Stimulated activated naive CD4-positive, alpha-beta T cell treated with Interleukin-2 at 50 U/mL for 16 hours (primary cell): Measurements from ENCODE around the gene EFNB1.

ENCODE experiments used
- DNase-seq: peaks from one replicate; lab custom pipeline; 2025; lab: John Stamatoyannopoulos, UW

The EFNB1 gene

DNA sequence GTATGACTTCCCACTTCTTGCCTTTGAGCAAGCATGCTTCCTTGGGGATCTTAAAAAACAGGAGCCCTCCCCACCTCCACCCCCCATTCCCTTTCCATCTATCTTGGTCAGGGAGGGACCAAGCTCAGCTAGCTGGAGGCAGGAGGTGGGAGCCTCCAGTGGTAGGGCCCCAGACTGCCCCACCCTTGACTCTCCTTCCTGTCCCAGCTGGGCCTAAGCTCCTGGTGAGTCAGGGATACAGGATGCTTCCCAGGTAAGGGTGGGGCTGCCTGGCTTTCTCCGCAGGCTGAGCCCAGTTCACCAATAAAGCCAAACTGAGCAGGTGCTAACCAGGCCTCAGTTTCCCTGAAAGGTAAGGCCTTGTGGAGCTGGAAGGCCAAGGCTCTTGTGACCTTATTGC is 15.2 kb downstream of the EFNB1 start:
- no peak for DNase-seq

- DNase-seq: no peak
Observed at GRCh38 chrX:68844581-68844980, 15.8 kb downstream of the EFNB1 start.

DNA sequence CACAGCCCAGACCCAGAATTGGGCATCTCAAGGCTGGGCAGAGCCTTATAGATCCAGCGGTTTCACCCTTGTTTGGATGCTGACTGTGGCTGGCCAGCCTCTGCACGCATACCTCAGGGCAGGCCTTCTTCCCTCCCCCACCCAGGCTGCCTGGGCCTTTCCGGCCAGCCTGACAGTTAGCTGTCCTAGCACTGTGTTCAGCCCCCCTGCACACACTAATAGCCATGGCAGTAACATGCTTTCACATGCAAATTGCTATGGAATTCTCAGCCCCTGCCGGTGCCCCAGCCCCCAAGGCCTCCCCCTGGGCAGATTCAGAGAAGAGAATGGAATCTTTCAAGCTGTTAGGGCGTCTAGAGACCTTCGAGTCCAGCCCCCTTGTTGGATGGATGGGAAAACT is 17.7 kb downstream of the EFNB1 start:
- no peak for DNase-seq

- no peak for DNase-seq
Observed at GRCh38 chrX:68847172-68847571, 18.4 kb downstream of the EFNB1 start.

DNA sequence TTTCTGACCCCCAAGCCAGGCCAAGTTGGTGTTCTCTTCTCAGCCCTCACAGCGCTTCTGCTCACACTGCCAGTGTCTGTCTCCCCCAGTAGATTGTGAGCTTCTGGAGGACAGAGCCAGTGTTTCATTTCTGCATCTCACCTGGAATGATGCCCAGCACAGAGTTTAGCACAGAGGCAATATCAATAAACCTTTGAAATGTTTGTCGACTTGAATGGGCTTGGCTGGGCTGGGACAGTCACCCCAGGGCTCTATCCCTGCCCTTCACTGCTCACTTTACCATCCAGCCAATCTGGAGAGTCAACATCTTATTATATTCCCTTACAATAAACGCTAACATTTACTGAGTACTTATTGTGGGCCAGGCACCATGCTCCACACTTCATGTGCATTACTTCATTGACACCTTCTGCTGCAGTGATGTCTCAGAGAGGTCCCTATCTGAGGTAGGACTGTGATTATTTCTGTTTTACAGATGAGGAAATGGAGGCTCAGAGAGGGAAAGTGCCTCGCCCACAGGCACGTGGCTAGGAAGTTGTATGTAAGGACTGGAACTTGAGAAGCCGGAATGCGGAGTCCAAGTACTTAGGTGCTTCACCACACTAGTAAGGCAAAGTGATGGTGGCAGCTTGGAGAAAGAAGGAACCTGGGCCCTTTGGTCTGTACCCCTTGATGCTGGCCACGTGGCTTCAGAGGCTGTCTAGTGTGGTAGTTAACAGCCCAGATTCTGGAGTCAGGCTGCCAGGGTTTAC is 19.5 kb downstream of the EFNB1 start:
- DNase-seq: no peak

- DNase-seq: no peak
Observed at GRCh38 chrX:68851082-68851481, 22.3 kb downstream of the EFNB1 start.

DNA sequence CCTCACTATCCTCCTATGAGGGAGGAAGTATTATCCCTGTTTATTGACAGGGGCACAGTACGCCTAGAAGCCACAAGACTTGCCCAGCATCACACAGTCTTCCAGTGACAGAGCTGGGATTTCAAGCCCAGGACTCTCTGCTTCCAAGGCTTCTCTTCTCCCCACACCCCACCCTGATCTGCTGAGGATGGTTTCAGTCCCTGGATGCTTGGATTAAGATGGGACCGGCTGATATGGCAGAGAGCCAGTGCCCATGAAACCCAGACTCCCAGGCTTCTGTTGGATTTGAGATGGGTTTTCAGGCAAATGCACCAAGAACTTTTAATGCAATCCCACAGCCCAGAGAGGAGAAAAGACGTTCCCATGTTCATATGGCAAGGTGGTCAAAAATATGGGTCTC is 23.2 kb downstream of the EFNB1 start:
- DNase-seq: no peak

- DNase-seq: no peak
Observed at GRCh38 chrX:68853665-68854251, 24.9 kb downstream of the EFNB1 start.

DNA sequence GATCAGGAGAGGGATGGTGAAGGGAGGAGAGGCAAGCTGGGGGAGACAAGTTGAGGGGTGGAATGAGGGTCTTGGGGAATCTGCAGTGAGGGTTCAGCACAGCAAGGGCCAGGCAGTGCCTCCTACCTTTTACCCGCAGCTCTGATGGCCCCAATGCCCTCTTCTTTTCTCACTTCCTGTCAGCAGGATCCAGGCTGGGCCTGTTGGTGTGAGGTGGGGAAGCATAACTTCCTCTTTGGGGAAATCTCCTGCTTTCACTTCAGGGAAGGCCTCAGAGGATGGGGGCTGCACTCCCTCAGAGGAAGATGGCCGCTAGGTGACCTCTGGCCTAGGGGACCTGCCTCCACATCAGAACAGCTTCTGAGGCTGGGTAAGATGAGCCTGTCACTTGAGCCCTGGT is 36.5 kb downstream of the EFNB1 start:
- no peak for DNase-seq

GRCh38 chrX:68865926-68866325 is 37.1 kb downstream of the EFNB1 start:
- no peak for DNase-seq

GRCh38 chrX:68867458-68868112 is 38.8 kb downstream of the EFNB1 start:
- DNase-seq: no peak

DNA sequence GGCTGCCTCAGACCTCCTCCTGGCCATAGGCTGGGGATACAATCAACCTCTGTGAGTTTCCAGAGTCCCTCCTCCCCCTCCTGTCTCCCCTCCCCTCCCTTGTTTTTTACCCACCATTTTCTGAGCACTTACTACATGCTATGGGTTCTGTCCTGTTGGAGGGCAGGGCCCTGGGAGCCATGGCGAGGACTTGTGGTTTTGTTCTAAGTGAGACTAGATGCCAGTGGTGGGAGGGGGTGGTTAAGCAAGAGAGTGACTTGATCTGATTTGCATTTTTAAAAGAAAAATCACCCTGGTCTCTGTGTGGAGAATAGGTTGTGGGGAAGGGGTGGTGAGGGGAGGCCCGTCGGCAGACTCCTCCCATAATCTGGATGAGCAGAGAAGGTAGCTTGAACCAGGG is 39.5 kb downstream of the EFNB1 start:
- DNase-seq: no peak

DNA sequence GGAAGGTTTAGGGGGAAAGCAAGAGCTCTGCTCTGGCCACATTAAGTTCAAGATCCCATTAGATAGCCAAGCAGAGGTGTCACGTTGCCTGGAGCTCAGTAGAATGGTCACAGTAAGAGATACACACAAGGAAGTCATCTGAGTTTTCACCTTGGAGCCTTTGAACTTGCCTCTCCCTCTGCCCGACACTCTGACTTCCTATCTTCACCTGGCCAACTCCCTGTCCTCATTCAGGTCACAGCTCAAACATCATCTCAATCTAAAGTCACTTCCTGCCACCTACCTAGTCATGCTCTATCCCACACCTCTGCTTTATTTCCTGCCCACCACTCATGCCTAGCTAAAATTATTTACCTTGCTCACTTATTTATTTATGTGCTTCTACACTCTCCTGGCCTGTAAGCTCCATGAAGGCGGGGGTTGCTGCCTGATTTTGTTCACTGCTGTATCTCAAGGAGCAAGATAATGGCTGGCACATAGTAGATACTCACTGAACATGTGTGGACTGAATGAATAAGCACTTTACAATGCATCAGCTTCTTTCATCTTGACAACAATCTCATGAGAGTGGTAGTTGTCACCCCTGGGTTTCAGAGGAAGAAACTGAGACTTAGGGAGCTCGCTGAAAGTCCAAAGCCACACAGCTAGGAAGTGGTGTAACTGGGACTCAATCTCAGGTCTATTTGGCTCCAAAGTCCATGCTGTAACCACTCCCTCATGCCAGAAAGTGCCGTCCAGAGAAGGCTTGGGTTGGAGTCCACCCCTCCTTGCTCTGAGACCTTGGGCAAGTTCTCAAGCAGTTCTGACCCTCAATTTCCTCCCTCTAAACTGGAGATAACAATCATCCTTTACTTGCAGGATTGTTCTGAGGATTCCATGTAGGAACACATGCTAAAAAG is 40.3 kb downstream of the EFNB1 start:
- no peak for DNase-seq

DNA sequence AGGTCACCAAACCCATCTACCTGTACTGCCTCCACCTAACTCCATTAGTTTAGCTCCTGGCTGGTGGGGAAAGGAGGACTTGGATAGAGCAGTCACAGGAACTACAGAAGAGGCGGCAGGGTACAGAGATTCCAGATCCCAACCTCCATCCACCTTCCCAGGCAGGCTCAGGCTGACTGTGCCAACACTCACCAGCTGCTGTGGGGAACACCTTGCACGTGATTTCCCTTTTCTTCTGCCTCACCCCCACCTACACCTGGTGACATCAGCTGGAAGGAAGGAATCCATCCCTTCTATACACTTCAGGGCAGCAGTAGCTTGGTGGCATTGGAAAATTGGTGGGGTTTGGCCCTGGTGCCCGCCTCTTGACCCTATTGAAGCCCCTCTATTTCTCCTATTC is 41.5 kb downstream of the EFNB1 start:
- DNase-seq: no peak

GRCh38 chrX:68872171-68872570 is 43.4 kb downstream of the EFNB1 start:
- DNase-seq: no peak

GRCh38 chrX:68874076-68874475 is 45.3 kb downstream of the EFNB1 start:
- no peak for DNase-seq

DNA sequence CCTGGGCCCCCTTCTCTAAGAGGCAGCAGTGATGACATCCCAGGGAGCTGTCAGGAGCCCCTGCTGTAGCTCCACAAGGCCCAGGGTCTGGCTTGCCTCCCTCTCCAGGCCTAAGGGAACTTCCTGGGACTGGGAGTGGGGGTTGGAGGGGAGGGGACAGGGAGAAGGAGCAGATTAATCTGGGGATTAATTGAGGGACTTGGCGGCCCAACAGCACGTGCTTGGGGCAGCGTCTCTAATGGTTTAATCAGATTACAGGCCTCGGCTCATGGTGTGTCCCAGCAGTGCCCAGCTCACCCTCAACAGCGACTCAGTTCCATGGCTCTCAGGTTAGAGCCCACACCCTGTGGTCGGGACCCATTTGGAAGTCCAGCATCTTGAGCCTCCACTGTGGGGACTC is 47.9 kb downstream of the EFNB1 start:
- no peak for DNase-seq

DNA sequence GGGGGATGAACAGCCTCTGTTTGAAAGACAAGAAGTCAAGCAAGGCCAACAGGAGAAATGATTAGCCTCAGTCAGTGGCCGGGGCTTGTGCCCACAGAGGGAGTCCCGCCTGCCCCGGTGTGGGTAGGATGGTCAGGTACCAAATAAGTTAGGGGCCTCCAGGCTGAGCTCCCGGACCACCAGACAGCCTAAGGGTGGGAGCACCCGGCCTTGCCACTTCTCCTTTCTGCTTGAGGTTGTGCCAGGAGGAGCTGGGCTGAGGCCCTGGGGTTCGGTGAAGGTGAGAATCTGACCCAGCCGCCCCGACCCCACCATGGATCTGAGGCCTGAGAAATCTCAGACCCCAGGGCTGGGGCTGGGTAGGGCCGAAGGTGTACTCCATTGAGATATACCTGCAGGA is 48.8 kb downstream of the EFNB1 start:
- no peak for DNase-seq

DNA sequence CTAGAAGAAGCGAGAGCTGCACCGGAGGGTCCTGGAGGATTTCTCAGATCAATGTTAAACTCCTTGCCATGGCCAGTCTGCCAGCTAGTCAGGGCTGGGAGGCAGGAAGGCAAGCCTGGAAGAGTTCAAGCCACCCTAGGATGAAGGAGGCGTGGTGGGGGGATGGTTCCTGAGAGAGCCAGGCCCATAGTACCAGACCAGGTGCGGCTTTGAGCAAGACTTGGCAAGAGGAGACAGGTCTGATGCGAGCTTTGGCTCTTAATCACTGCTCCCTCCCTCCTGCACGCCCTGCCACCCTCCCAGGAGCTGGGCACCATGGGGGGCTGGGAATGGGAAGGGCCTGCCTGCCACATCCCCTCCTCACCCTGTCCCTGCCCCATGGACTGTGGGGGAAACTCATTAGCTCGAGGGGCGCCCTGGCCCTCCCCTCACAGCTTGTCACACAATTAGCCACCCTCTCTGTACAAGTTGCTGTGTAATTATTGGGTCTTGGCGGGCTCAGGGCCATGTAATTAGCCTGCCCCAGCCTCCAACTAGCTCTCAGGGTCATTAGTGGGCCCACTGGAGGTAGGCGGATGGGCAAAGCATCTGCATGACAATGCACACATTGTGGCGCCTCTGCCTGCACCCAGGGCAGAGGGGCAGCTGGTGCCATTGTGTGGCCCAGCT is 50.3 kb downstream of the EFNB1 start:
- DNase-seq: no peak

DNA sequence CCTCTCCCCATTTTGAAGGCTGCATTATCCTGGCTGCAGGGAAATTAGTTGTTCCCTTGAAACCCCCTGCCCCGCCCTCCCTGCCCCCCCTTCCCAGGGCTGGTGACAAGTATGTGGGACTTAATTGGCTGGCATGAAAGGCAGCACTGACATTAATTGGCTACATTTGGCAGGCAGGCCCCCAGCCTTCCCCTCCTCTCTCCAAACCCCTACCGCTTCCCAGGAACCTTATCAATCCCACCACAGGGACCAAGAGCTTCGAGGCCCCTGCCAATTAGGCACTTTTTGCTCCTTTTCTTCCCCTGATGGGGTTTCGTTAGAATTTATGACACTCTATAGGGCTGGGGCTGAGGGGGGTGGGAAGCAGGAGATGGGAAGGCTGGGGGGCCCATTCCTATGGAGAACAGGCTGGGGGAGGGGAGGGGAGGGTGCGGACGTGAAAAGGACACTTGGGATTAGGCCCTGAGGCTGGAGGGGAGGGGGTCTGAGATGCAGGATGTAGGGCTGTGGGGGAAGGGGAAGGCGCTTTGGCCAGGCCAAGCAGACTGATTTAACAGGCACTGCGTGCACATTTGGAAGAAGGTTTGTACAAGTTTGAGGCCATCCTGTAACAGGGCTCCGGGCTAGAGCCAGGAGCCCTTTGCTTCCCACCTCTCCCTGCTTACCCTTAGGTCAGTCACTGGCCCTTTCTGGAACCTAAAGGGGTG is 52.2 kb downstream of the EFNB1 start:
- no peak for DNase-seq

GRCh38 chrX:68881911-68882310 is 53.1 kb downstream of the EFNB1 start:
- no peak for DNase-seq
